Endometrium (tissue), 2 donors: ENCODE measurements around the gene TBC1D4.
"Not testable (repeated sequence)": the region's sequence is repeated elsewhere in the genome, so short reads cannot be mapped to it uniquely, and the experiment has no call there.

Source experiments
- FAIRE-seq: peaks from 2 replicates; lab custom pipeline; 2012; peaks lifted over from hg19 to GRCh38; lab: Jason Lieb, UNC
- donor health status: control.
- donor health status: control.

TBC1D4 gene

DNA sequence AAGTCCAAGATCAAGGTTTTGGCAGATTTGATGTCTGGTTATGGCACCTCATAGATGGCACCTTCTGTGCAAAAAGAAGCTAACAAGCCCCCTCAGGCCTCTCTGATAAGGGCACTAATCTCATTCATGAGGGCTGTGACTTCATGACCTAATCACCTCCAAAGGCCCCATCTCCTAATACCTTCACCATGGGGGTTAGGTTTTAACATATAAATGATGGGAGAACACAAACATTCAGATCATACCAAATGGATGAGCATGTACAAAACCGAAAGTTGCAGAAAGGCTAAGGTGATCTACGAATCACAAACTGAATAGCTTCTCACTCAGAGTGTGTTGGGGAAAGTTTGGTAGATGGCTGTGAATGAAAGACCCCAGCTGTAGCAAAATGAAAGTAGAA is 217.4 kb downstream of the TBC1D4 start:
- no peak for FAIRE-seq

DNA sequence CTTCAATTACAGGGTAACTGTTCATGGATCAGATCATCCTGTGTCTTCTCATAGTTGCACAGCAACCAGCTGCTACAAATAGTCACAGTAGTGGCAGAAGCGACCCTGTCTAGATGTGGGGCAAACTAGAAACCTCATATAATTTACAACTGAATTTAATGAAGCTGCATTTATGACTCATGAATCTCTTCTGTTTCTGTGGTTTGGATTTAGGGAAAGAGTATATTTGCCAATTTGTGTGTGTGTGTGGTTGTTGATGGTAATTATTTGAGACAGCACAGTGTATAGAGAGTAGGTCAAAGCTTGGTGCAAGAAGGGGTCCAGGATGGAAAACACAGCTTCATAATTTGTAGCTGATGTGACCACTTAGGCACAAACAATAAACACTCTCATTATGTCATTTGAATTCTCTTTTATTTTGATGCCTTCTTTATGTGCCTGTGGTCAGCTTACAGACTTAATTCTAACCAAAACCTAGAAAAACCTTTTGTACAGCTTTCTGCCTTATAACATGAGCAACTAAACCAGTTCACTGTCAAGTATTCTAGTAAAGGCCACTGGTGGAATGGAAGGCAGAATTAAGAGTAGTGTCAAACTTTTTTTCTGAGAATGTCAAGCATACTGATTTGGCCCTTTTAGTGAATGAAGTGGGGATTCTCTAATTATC is 218.1 kb downstream of the TBC1D4 start:
- FAIRE-seq = no peak

DNA sequence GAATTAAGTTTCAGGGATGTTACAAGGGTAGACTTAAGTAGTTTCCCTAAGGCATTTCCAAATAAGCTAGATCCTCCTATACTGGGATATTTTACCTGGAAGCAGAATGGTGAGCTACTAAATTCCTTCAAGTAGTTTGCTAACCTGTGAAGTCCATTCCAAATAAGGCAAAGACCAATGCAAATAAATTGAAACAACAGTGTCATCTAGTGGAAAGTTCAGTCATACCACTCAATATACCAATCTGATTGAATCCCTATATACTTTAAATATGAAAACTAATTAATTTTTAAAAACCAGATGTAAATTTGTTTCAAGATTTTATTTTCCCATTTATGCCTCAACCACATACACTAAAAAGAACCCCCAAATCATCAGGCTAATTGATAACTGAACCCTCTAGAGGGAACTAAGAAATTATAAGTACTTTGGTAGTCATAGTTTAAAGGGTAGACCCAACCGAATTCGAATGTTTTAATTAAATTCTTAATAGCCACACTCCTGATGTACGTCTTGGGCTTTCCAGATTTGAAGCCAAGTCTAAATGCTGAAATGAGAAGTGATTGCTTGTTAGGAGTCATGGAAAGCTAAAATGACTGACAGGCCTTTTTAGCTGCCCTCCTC is 223.7 kb downstream of the TBC1D4 start:
- FAIRE-seq = peak; percentile 81

DNA sequence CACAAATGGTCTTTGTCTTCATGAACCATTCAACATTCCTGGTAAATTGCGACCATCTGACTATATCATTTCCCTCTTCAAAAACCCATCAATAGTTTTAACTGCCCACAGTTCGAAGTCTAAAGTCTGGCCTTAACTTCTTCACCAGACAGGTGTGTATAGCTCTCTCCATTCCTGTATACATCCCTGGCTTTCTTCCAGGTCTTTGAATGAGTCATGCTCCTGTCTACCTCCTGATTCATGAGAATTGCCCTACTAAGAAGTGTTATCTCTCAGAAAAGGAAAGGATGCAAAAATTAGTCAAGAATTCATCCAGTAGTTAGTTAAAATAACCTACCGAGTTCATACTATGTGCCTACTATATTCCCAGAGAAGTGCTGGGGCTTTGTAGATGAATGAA is 225.0 kb downstream of the TBC1D4 start:
- FAIRE-seq = no peak

DNA sequence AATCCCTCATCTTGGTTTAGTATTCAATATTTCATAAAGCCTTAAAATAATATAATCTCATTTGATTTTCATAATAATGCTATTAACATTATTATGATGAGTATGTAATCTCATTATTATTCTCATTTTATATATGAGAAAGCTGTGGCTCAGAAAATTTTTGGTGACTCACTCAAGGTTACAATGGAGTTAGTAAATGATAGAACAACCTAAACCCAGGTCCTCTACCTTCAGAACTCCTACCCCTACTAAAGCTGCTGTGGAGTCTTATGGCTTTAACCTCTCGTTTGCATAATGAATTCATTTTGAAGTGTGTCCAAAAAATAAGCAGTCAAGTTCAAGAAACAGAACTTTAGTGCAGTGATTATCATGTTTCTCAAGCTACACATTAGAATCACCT is 226.3 kb downstream of the TBC1D4 start:
- FAIRE-seq = no peak

DNA sequence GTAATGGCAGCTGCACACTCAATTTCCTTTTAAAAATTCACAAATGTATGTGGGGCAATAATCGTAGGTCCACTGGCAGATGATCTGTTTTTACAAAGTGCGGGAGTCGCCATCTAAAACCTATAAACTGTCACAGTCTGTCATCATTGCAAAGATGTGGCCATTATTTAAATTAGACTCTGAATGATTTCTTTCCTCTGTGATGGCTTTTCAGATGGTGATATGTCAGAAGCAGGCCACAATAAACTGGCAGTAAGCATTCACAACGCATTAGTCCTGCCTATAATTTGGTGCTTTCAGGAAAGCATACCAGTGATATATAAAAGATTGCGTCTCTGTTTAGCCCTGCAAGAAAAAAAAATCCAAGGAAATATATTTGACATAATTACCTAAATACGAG is 226.8 kb downstream of the TBC1D4 start:
- no peak for FAIRE-seq

DNA sequence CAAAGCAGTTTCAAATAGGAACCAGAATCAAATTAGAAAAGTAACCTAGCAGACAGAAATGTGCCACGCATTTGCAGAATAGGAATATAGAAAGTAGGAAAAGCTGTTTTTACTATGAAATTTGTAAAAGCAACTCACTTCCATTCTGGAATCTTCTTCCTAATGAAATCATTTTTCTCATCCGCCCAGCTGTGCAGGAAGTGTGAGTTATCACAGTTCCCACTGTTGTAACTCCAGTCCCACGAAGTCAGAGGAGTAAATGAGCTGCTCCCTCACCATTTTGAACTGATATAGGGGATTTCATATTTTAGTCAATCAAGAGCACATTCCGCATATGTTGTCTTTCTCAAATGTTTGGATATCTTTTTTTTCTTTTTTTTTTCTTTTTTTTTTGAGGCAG is 230.8 kb downstream of the TBC1D4 start:
- no peak for FAIRE-seq

DNA sequence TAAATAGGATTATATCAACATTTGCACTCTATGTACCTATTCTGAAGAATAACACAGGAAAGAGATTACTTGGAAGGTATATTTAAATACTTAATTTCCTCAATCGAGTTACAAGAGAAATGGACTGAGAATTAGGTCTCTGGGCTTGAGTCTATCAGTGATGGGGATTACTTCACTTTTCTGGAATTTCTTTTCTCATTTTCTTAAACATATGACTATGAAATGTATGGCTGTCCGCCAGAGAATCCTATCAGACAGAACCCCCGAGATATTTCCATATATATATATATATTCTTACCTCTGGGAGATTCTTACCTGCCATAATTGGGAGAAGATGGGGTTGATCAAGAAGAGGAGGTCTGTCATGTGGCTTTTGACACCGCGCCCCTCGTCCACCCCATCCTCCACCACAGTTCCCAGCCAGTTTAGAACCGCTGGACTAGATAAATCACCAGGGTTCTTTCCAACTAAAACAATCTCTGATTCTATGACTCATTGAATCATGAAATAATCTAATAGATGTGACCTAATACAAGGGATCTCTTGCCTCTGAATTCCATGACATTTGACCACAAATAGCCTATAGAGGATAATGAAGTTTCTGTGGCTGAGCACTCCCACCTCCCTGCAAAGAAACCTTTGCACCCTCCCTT is 231.3 kb downstream of the TBC1D4 start:
- FAIRE-seq = no peak

DNA sequence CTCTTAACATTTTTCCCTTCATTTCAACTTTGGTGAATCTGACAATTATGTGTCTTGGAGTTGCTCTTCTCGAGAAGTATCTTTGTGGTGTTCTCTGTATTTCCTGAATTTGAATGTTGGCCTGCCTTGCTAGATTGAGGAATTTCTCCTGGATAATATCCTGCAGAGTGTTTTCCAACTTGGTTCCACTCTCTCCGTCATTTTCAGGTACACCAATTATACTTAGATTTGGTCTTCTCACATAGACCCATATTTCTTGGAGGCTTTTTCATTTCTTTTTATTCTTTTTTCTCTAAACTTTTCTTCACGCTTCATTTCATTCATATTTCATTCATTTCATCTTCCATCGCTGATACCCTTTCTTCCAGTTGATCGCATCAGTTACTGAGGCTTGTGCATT is 236.4 kb downstream of the TBC1D4 start:
- FAIRE-seq = not testable (repeated sequence)

DNA sequence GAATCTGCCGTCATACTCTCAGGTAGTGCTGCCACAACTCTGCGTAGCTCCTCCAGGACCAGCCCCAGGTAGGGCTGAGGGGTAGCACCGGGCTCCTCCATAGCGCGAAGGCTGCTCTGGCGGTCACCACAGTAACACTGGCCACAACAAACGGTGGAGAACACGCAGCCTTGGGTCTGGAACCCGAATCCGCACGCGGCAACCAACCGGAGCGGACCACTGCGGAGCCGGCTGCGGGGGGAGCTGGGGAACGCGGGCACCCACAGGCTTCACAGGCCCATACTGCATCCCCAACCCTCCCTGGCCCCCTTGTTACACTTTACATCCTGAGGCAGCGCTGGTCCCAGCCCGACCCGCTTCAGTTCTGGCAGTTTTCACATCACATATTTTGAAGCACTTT is 241.7 kb downstream of the TBC1D4 start:
- not testable (repeated sequence) for FAIRE-seq

DNA sequence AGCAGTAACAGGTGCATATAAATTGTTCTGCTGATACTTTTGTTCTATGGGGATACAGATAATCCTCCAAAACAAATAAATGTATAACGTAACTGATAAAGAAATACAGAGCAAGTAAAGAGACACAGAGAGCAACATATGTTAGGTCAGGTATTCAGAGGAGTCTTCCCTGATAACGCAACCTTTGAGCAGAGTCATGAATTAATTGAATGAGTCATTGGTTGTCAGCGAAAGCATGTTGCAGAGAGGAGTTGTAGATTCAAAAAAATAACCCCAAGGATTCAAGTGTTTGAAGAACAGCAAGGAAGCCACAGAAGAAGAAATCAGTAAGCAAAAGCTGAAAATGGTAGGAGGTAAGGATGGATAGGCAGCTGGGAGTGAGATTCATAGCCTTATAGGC is 245.2 kb downstream of the TBC1D4 start:
- FAIRE-seq = no peak
